Activated T-helper 1 cell treated with anti-CD3 and anti-CD28 coated beads, Interleukin-2, amount 50 U/mL, for 16 hours (primary cell): Measurements from ENCODE around the gene CELA3A.
A peak's percentile ranks its signal among the peaks of the same experiment; 100 is the strongest.

ENCODE experiments used
- DNase-seq, 2 donors: peaks; one replicate each; pipeline ENCODE4 v3.0.0-alpha.2; 2020; ENCODE audit warnings: low read depth in 1 of 2, low spot score in 1 of 2

The CELA3A gene

DNA sequence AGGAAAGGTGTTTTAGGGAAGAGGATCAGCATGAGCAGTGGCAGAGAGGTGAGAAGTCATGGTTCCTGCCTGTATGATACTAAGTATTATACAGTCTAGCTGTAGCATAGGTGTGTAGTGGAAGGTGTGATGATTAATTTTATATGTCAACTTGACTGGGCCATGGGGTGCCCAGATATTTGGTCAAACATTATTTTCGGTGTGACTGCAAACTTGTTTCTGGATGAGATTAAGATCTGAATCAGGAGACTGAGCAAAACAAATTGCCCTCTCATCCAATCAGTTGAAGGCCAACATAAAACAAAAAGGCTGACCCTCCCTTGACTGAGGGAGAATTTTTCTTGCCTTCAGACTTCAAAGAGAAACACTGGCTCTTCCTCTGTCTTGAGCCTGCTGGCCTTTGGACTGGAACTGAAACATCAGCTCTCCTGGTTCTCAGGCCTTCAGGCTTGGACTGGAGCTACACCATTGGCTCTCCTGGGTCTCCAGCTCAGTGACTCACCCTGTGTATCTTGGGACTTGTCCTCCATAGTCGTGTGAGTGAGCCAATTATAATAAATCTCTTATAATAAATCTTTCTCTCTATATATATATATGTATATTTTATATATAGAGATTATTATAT is 44.3 kb downstream of the CELA3A start:
- no peak for DNase-seq

- no peak for DNase-seq
Measured at GRCh38 chr1:22048351-22049192, 47.1 kb downstream of the CELA3A start.

GRCh38 chr1:22050330-22050729 is 48.9 kb downstream of the CELA3A start:
- DNase-seq = no peak

GRCh38 chr1:22051607-22052114 is 50.2 kb downstream of the CELA3A start:
- no peak for DNase-seq

DNA sequence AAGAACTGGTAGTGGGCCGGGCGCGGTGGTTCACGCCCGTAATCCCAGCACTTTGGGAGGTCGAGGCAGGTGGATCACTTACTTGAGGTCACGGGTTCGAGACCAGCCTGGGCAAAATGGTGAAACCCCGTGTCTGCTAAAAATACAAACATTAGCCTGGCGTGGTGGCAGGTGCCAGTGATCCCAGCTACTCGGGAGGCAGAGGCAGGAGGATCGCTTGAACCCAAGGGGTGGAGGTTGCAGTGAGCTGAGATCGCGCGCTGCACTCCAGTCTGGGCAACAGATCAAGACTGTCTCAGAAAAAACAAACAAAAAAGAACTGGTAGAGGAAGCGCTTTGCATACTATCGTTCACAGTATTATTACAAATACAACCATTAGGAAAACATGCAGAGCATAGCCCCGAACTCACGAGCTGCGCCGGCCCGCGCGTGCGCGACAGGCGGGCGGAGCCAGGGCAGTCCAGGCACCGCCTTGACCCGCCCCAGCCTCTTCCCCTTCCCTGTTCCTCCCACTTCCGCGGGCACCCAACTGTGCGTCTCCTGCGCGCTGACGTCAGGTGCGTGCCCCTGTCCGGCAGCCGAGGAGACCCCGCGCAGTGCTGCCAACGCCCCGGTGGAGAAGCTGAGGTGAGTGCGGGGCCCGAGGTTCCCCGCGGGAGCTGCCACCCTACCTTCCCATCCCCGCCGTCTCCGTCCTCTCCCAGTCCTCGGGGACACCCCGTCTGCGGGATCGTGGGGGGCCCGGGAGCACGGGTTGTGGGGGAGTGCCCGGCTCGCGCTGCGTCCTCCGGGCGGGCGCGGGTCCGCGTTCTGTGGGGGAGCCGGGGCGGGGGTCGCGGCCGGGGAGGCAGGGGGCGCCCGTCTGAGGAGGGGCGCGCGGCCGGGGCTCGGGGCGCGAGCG is 50.9 kb downstream of the CELA3A start, which contains the start of gene CDC42:
TSS of gene CDC42 (plus strand) at position 595 of the 902 bp plus-strand sequence. CDS start 25,770 bp downstream, outside the sequence.
- peak; percentile 95 for DNase-seq

DNA sequence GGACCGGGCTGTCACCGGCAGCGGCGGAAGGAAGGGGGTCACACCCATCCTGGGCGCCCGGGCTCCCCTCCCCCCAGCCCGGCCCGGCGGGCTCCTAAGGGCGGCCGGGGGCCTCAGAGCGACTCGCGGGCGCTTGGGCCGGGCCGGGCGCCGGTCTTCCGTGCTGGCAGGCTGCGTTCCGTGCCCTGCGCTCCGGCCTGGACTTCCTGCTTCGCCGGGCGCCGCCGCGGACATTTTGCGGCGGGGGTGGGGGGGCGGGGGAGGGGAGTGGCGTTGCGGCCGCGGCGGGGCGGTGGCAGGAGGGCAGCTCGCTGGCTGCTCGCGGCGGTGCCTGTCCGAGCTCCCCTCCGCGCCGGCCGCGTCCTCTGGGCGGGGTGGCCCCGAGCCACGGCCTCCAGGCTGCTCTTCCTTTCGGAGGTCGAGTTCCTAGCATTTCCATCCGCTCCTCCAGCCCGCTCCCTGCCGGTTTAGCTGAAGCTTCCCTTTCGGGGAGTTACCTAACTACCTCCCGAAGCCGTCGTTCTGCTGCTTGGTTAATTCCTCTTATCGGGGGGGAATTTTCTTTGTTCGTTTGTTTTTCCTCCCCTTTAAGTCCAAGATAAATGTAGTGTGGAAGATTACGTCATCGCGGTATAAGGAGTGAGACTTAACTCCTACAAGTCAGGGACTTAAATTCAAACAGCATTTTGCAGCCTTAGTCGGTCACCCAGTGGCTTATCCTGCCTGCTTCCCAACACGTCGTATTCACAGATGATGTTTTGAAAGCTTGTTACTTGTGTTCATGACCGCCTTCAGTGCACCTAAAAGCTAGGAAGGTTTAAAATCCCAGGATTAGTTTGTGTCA is 51.8 kb downstream of the CELA3A start:
- peak; percentile 9 to 27 for DNase-seq

- DNase-seq = no peak
Measured at GRCh38 chr1:22053861-22054770, 52.7 kb downstream of the CELA3A start.

- no peak for DNase-seq
Measured at GRCh38 chr1:22055463-22055862, 54.0 kb downstream of the CELA3A start.

GRCh38 chr1:22056043-22056442 is 54.6 kb downstream of the CELA3A start:
- no peak for DNase-seq

GRCh38 chr1:22056936-22057335 is 55.5 kb downstream of the CELA3A start:
- no peak for DNase-seq

DNA sequence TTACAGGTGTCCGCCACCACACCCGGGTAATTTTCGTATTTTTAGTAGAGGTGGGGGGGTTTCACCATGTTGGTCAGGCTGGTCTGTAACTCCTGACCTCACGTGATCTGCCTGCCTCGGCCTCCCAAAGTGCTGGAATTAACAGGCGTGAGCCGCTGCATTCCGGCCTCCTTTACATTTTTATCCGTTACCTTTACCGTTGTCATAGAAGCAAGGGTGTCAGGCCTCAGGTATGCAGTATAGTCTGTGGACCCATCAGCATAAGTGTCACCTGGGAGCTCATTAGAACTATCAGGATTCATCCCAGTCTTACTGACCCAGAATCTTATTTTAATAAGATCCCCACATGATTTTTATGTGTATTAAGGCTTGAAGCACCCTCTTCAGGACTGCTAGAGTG is 56.4 kb downstream of the CELA3A start:
- no peak for DNase-seq
